Astrocyte (in vitro differentiated cells and primary cell): ENCODE measurements around the gene SMAP1.

Experiments
- EZH2 ChIP-seq: IDR thresholded peaks from 2 replicates; pipeline ENCODE4 v1.6.1; 2012; ENCODE audit warnings: mild to moderate bottlenecking, low read length, inconsistent platforms; ENCODE audit not compliant: insufficient read depth
- TF ChIP-seq, protein P1 (sequence below): IDR thresholded peaks from 2 replicates; pipeline ENCODE4 v1.5.1; 2011; ENCODE audit warnings: low read depth, mild to moderate bottlenecking, inconsistent platforms, low read length, moderate library complexity; ENCODE audit not compliant: insufficient read depth

DNA sequence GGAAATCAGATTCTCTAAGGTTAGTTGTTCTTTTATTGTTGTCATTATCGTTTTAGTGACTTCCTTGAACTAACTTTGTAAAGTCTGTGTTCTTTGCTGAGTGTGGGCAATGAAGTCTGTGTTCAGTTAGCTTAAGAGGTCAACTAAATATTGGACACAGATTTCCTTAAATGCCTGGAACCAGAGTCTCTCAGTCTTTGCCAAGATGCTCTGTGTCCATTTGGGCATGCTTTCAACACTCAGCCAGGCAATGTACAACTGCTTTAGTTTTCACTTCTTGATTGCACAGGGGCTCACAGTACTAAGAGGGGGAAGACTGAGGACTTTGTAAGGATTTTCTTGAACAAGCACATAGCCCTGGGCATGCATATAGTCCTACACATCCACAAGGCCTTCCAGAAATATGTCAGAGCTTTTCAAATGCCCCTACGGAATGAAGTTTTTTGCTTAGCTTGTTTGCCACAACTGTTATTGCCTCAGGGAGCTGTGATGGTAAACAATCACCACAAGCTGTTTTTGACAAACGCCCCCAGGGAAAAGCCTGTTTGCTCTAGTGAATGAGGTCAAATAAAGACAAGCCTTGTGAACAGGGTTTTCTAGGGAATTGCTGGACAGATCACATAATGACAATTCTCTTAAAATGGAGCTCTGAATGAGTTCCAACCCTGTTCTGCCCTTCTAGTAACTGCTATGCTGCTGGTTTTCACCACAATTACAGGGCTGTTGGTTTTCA lies 206.7 kb downstream of the SMAP1 start:
- TF ChIP-seq, protein P1, sequence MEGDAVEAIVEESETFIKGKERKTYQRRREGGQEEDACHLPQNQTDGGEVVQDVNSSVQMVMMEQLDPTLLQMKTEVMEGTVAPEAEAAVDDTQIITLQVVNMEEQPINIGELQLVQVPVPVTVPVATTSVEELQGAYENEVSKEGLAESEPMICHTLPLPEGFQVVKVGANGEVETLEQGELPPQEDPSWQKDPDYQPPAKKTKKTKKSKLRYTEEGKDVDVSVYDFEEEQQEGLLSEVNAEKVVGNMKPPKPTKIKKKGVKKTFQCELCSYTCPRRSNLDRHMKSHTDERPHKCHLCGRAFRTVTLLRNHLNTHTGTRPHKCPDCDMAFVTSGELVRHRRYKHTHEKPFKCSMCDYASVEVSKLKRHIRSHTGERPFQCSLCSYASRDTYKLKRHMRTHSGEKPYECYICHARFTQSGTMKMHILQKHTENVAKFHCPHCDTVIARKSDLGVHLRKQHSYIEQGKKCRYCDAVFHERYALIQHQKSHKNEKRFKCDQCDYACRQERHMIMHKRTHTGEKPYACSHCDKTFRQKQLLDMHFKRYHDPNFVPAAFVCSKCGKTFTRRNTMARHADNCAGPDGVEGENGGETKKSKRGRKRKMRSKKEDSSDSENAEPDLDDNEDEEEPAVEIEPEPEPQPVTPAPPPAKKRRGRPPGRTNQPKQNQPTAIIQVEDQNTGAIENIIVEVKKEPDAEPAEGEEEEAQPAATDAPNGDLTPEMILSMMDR, result no peak
- no peak for TF ChIP-seq EZH2
